GM12874 (cell line): Measurements from ENCODE around the gene CEP112.

Experiments used
- CTCF ChIP-seq: IDR thresholded peaks from 2 replicates; pipeline ENCODE4 v1.5.1; 2011; ENCODE audit warnings: low read depth, mild to moderate bottlenecking, control low read depth, low read length, moderate library complexity; ENCODE audit not compliant: insufficient read depth

CEP112 gene

DNA sequence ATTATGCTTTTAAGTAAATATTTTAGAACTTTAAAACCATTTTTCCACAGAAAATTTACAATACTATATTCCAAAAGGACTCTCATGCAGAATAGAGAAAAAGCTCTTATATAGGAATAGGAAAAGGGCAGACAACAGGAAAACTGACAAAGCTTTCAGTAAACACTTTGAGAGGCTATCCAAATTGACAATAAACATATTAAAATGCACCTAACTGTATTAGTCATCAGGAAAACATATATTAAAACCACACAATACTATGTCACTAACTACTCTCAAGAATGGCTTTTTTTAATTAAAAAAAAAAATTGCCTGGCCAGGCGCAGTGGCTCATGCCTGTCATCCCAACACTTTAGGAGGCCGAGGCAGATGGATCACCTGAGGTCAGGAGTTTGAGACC lies 77.3 kb downstream of the CEP112 start:
- no peak for TF ChIP-seq CTCF

DNA sequence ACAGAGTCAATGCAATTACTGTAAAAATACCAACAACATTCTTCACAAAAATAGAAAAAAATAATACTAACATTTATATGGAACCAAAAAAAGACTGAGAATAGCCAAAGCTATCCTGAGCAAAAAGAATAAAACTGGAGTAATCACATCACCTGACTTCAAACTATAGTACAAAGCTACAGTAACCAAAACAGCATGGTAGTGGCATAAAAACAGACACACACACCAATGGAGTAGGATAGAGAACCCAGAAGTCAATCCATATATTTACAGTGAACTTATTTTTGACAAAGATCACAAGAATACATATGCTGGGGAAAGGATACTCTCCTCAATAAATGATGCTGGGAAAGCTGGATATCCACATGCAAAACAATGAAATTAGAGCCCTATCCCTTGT lies 84.2 kb downstream of the CEP112 start:
- TF ChIP-seq CTCF = no peak

- TF ChIP-seq CTCF = no peak
Measured at GRCh38 chr17:66098040-66098439, 93.9 kb downstream of the CEP112 start.

DNA sequence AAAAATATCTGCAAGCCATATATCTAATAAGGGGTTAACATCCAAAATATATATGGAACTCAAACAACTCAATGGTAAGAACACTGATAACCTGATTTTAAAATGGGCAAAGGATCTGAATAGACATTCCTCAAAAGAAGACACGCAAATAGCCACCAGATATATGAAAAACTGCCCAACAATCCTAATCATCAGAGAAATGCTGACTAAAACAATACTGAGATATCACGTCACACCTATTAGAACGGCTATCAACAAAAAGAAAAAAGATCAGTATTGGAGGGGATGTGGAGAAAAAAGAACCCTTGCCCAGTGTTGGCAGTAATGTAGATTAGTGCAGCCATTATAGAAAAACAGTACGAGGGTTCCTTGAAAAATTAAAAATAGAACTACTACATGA lies 97.2 kb downstream of the CEP112 start:
- TF ChIP-seq CTCF = no peak

- TF ChIP-seq CTCF = no peak
Measured at GRCh38 chr17:66091445-66092080, 100.4 kb downstream of the CEP112 start.

- TF ChIP-seq CTCF = no peak
Measured at GRCh38 chr17:66089764-66090163, 102.2 kb downstream of the CEP112 start.

- TF ChIP-seq CTCF = no peak
Measured at GRCh38 chr17:66088173-66088572, 103.8 kb downstream of the CEP112 start.
